Neural progenitor cell (in vitro differentiated cells): ENCODE results near the gene SLC25A31. TPM values are rescaled to one million over a fixed set of nuclear protein-coding genes. Genes with fewer than 3 reads are reported as not detected.

Source experiments
- DNase-seq: peaks from one replicate; pipeline ENCODE4 v3.0.0-alpha.2; 2016; ENCODE audit warnings: low spot score
- H2AFZ ChIP-seq: fragments of 200-600 bp; sonication (generic); replicated peaks from 2 replicates; pipeline ENCODE4 v1.6.1; 2016; ENCODE audit warnings: antibody characterized with exemption
- H3F3A ChIP-seq: fragments of 200-600 bp; sonication (generic); 2 replicates; pipeline ENCODE4 v1.6.1; 2016; ENCODE audit warnings: antibody characterized with exemption, low read depth
- H3K27ac ChIP-seq: fragments of 200-600 bp; sonication (generic); 2 replicates; pipeline ENCODE4 v1.5.1; 2016; ENCODE audit warnings: mild to moderate bottlenecking
- H3K27me3 ChIP-seq: fragments of 200-600 bp; sonication (generic); 2 replicates; pipeline ENCODE4 v1.6.1; 2016; ENCODE audit warnings: mild to moderate bottlenecking, moderate library complexity
- H3K36me3 ChIP-seq: fragments of 200-600 bp; sonication (generic); 2 replicates; pipeline ENCODE4 v1.5.1; 2016
- H3K4me1 ChIP-seq: fragments of 200-600 bp; sonication (generic); 2 replicates; pipeline ENCODE4 v1.6.1; 2016; ENCODE audit warnings: mixed run types
- H3K4me2 ChIP-seq: fragments of 200-600 bp; sonication (generic); 2 replicates; pipeline ENCODE4 v1.6.1; 2016
- H3K4me3 ChIP-seq: fragments of 200-600 bp; sonication (generic); 2 replicates; pipeline ENCODE4 v1.5.1; 2016
- H3K79me2 ChIP-seq: fragments of 200-600 bp; sonication (generic); 2 replicates; pipeline ENCODE4 v1.6.1; 2016; ENCODE audit warnings: low read depth
- H3K9ac ChIP-seq: fragments of 200-600 bp; sonication (generic); 2 replicates; pipeline ENCODE4 v1.6.1; 2016
- H3K9me3 ChIP-seq: fragments of 200-600 bp; sonication (generic); 2 replicates; pipeline ENCODE4 v1.5.1; 2016; ENCODE audit warnings: low read depth
- H4K20me1 ChIP-seq: fragments of 200-600 bp; sonication (generic); 2 replicates; pipeline ENCODE4 v1.6.1; 2016; ENCODE audit warnings: low read depth
- H3K27ac Mint-ChIP-seq: 3 replicates; pipeline ENCODE4 v1.8.0; 2021; ENCODE audit warnings: mixed read lengths
- H3K27me3 Mint-ChIP-seq: 2 replicates; pipeline ENCODE4 v1.8.0; 2022; ENCODE audit warnings: low read depth, mild to moderate bottlenecking, inconsistent platforms, moderate library complexity, mixed read lengths; ENCODE audit not compliant: insufficient read depth
- H3K36me3 Mint-ChIP-seq: 3 replicates; pipeline ENCODE4 v1.8.0; 2021; ENCODE audit warnings: mixed read lengths
- H3K4me1 Mint-ChIP-seq: 3 replicates; pipeline ENCODE4 v1.8.0; 2021; ENCODE audit warnings: mixed read lengths
- H3K4me3 Mint-ChIP-seq: 3 replicates; pipeline ENCODE4 v1.8.0; 2021; ENCODE audit warnings: mild to moderate bottlenecking, moderate library complexity, mixed read lengths
- H3K9me3 Mint-ChIP-seq: 3 replicates; pipeline ENCODE4 v1.8.0; 2020; ENCODE audit warnings: mixed read lengths
- EZH2 ChIP-seq: fragments of 200-600 bp; sonication (generic); IDR thresholded peaks from 2 replicates; pipeline ENCODE4 v1.6.1; 2017; ENCODE audit warnings: antibody characterized with exemption, mild to moderate bottlenecking, moderate library complexity
- EZH2phosphoT487 ChIP-seq: fragments of 200-600 bp; sonication (generic); IDR thresholded peaks from 2 replicates; pipeline ENCODE4 v1.6.1; 2017; ENCODE audit warnings: antibody characterized with exemption
- total RNA-seq: library from RNA; depleted of rRNA; stranded (reverse); fragments of >200 nt; gene quantifications from 2 replicates; pipeline ENCODE4 v1.2.3, GENCODE V29; 2015; ENCODE audit warnings: low replicate concordance
- TF ChIP-seq, protein P1 (sequence below): fragments of 200-600 bp; sonication (generic); IDR thresholded peaks from 2 replicates; pipeline ENCODE4 v1.5.1; 2017; ENCODE audit warnings: antibody characterized with exemption, mild to moderate bottlenecking

Gene SLC25A31
- total RNA-seq, 1 donor from 2014 or later = 0.21 TPM

DNA sequence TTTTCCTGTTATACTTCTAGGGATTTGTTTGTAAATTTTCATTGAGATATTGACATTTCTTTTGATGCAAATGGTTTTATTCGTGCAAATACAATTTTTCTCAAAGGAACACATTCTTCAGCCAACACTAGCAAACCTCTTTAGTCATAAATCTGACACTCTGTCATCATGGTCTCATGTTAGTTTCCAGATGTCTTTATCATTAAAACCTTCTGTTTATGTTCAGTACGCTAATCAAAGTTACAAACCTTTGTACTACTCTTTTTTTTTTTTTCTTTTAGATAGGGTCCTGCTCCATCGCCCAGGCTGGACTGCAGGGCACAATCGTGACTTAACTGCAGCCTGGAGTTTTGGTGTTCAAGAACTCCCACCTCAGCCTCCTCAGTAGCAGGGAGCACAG, 7.1 kb downstream of the SLC25A31 start:
- H3K4me2 ChIP-seq = no peak overlapping the region
- no peaks in the 10 kb centered on the region for H3K36me3 ChIP-seq
- Mint-ChIP-seq H3K27ac (no peak overlapping the region), H3K9me3 (peaks cover 10% of the 10 kb centered on the region), H3K4me1 (peaks cover 4% of the 10 kb centered on the region), H3K27me3 (no peaks in the 10 kb centered on the region), H3K4me3 (no peak overlapping the region), H3K36me3 (peaks cover 3% of the 10 kb centered on the region)
- H3K4me3 ChIP-seq = no peak overlapping the region
- DNase-seq = no peak
- no peaks in the 10 kb centered on the region for H3K79me2 ChIP-seq
- no peak overlapping the region for H3K27ac ChIP-seq
- H4K20me1 ChIP-seq = no peaks in the 10 kb centered on the region
- no peak overlapping the region for H3K9ac ChIP-seq
- H2AFZ ChIP-seq = no peak overlapping the region
- H3K9me3 ChIP-seq = no peaks in the 10 kb centered on the region
- H3F3A ChIP-seq = no peaks in the 10 kb centered on the region
- no peaks in the 10 kb centered on the region for H3K4me1 ChIP-seq
- H3K27me3 ChIP-seq = no peaks in the 10 kb centered on the region
- TF ChIP-seq EZH2phosphoT487 (no peak), EZH2 (no peak)

DNA sequence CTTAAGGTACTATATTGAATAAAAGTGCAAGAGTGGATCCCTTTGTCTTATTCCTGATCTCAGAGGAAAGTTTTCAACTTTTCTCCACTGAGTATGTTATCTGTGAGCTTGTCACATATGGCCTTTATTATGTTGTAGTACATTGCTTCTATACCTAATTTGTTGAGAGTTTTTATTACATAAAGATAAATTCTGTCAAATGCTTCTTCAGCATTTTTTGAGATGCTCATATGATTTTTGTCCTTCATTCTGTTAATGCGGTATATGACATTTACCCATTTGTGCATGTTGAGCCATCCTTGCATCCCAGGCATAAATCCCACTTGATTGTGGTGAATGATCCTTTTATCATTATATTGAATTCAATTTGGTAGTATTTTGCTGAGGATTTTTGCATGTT, 11.0 kb downstream of the SLC25A31 start:
- H3K4me3 Mint-ChIP-seq = no peak overlapping the region
- H3K4me1 ChIP-seq = no peaks in the 10 kb centered on the region
- no peak overlapping the region for H3K4me2 ChIP-seq
- TF ChIP-seq EZH2 = no peak
- TF ChIP-seq, protein P1, sequence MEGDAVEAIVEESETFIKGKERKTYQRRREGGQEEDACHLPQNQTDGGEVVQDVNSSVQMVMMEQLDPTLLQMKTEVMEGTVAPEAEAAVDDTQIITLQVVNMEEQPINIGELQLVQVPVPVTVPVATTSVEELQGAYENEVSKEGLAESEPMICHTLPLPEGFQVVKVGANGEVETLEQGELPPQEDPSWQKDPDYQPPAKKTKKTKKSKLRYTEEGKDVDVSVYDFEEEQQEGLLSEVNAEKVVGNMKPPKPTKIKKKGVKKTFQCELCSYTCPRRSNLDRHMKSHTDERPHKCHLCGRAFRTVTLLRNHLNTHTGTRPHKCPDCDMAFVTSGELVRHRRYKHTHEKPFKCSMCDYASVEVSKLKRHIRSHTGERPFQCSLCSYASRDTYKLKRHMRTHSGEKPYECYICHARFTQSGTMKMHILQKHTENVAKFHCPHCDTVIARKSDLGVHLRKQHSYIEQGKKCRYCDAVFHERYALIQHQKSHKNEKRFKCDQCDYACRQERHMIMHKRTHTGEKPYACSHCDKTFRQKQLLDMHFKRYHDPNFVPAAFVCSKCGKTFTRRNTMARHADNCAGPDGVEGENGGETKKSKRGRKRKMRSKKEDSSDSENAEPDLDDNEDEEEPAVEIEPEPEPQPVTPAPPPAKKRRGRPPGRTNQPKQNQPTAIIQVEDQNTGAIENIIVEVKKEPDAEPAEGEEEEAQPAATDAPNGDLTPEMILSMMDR = no peak
- no peak for TF ChIP-seq EZH2phosphoT487
- H3K27ac ChIP-seq = no peak overlapping the region
- H3K79me2 ChIP-seq = no peaks in the 10 kb centered on the region
- no peaks in the 10 kb centered on the region for H3K4me1 Mint-ChIP-seq
- H2AFZ ChIP-seq = no peak overlapping the region
- H3K9ac ChIP-seq = no peak overlapping the region
- no peak for DNase-seq
- no peaks in the 10 kb centered on the region for H3K27me3 ChIP-seq
- no peak overlapping the region for H3K27ac Mint-ChIP-seq
- H3K27me3 Mint-ChIP-seq = no peaks in the 10 kb centered on the region
- no peaks in the 10 kb centered on the region for H3K9me3 ChIP-seq
- peaks cover 3% of the 10 kb centered on the region for H3K36me3 Mint-ChIP-seq
- H3K4me3 ChIP-seq = no peak overlapping the region
- no peaks in the 10 kb centered on the region for H3K36me3 ChIP-seq
- no peaks in the 10 kb centered on the region for H4K20me1 ChIP-seq
- H3F3A ChIP-seq = no peaks in the 10 kb centered on the region
- H3K9me3 Mint-ChIP-seq = peaks cover 12% of the 10 kb centered on the region

DNA sequence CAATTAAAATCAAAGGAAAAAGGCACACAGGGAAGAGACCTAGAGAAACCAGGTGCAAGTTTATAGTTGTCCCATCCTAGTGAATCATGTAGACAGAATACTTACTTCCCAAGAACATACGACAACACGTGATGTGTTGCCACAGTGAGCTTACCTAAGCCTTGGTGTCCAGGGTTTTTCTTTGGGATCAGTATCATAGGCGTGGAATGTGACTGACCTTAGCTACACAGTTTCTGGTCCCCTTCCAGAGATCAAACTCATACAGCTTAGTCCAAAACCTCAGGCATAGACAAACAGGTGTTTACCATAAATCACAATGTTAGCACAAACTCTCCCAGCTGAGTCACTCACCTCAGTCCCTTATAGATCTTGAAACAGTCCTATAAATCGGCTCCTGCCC, 17.7 kb downstream of the SLC25A31 start:
- no peaks in the 10 kb centered on the region for H3K36me3 Mint-ChIP-seq
- H3K27ac ChIP-seq = no peak overlapping the region
- no peak overlapping the region for H3K4me3 Mint-ChIP-seq
- H3K9me3 Mint-ChIP-seq = peaks cover 25% of the 10 kb centered on the region
- no peak overlapping the region for H2AFZ ChIP-seq
- DNase-seq = no peak
- H3K4me1 ChIP-seq = no peaks in the 10 kb centered on the region
- H3K4me2 ChIP-seq = no peak overlapping the region
- no peaks in the 10 kb centered on the region for H3K36me3 ChIP-seq
- TF ChIP-seq EZH2 (no peak), EZH2phosphoT487 (no peak)
- TF ChIP-seq, protein P1 = no peak
- H3F3A ChIP-seq = no peaks in the 10 kb centered on the region
- peaks cover 2% of the 10 kb centered on the region for H3K27me3 Mint-ChIP-seq
- no peaks in the 10 kb centered on the region for H3K9me3 ChIP-seq
- no peaks in the 10 kb centered on the region for H4K20me1 ChIP-seq
- H3K79me2 ChIP-seq = no peaks in the 10 kb centered on the region
- no peak overlapping the region for H3K9ac ChIP-seq
- no peaks in the 10 kb centered on the region for H3K27me3 ChIP-seq
- no peaks in the 10 kb centered on the region for H3K4me1 Mint-ChIP-seq
- H3K4me3 ChIP-seq = no peak overlapping the region
- no peak overlapping the region for H3K27ac Mint-ChIP-seq

DNA sequence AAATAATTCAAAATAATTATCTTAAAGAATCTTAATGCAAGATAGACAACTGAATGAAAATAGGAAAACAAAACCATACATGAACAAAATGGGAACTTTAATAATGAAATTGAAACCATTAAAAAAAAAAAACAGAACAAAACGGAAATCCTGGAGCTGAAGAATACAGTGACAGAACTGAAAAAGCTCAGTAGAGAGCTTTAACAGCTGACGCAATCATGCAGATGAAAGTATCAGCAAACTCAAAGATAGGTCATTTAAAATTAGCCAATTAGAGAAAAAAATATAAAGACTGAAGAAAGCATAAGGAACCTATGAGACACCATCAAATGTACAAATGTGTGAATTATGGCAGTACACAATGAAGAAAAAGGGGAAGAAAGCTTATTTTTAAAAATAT, 18.8 kb downstream of the SLC25A31 start:
- no peak overlapping the region for H3K27ac ChIP-seq
- H3K27me3 ChIP-seq = no peaks in the 10 kb centered on the region
- Mint-ChIP-seq H3K4me1 (no peaks in the 10 kb centered on the region), H3K9me3 (peaks cover 25% of the 10 kb centered on the region), H3K4me3 (no peak overlapping the region), H3K27me3 (peaks cover 2% of the 10 kb centered on the region), H3K27ac (no peak overlapping the region), H3K36me3 (no peaks in the 10 kb centered on the region)
- H2AFZ ChIP-seq = no peak overlapping the region
- H3K9ac ChIP-seq = no peak overlapping the region
- TF ChIP-seq, protein P1 = no peak
- TF ChIP-seq EZH2 = no peak
- TF ChIP-seq EZH2phosphoT487 = no peak
- H3K36me3 ChIP-seq = no peaks in the 10 kb centered on the region
- H3K4me1 ChIP-seq = no peaks in the 10 kb centered on the region
- no peak for DNase-seq
- no peak overlapping the region for H3K4me3 ChIP-seq
- no peak overlapping the region for H3K4me2 ChIP-seq
- no peaks in the 10 kb centered on the region for H3K9me3 ChIP-seq
- no peaks in the 10 kb centered on the region for H3K79me2 ChIP-seq
- no peaks in the 10 kb centered on the region for H4K20me1 ChIP-seq
- H3F3A ChIP-seq = no peaks in the 10 kb centered on the region
